Activated effector memory CD4-positive, alpha-beta T cell treated with Interleukin-2 at 50 U/mL for 16 hours (primary cell): ENCODE data around the gene FBXW5.

Source experiments
- DNase-seq: peaks from one replicate; pipeline ENCODE4 v3.0.0-alpha.2; 2020

FBXW5 gene

DNA sequence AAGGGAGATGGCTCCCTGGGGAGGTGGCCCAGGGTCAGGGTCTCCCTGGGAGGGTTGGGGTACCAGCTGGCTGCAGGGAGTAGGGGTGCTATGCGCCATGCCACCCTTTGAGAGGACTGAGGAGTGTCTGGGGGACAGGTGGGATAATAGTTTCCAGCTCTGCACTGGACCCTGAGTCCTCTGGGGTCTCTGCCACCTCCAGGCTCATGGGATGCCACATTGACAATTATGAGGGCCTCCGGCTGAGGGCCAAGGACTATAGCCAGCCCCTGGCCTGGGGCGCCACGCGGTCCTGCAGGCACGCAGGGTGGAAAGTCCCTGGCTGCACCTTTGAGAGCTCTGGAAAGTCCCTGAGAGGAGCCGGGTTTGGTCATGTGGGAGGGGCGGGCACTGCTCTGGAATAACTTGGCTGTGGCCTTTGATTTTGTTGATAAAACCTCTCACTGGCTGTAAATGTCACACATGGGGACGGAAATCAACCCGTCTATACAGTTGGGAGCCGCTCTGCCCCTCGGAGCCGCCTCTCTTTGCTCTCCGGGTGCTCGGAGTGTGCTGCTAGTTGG lies 42.2 kb downstream of the FBXW5 start:
- peak; percentile 65 for DNase-seq

DNA sequence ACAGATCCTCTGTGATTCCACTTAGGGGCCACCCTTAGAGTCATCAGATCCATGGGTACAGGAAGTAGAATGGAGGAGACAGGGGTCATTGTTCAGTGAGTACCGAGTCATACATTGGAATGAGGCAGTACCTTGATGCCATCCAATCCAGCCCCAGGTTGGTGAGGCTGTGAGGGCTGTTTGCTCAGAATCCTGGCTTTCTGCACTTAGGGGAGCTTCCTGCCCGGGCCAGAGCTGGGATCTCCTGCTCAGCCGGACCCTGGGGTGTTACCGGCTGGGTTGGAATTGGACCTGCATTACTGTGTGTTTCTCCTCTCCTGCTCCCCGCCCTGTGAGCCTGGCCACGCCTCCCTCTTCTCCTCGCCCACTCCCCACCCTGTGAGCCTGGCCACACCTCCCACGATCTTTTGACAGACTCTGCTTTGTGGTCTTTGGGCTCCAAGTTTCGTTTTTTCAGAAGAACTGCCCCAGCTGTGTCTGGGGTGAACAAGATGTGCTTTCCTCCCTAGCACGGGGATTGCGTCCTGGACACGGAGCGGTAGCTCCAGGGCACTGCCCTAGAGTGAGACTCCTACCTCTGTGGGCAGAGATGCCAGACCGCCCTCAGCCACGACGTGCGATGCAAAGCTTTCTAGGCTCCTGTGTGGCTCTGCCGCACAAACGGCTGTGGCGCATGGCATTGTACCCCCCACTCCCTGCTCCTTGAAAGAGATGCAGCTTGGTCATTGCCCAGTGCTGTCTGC lies 42.9 kb downstream of the FBXW5 start:
- peak; percentile 51 for DNase-seq

DNA sequence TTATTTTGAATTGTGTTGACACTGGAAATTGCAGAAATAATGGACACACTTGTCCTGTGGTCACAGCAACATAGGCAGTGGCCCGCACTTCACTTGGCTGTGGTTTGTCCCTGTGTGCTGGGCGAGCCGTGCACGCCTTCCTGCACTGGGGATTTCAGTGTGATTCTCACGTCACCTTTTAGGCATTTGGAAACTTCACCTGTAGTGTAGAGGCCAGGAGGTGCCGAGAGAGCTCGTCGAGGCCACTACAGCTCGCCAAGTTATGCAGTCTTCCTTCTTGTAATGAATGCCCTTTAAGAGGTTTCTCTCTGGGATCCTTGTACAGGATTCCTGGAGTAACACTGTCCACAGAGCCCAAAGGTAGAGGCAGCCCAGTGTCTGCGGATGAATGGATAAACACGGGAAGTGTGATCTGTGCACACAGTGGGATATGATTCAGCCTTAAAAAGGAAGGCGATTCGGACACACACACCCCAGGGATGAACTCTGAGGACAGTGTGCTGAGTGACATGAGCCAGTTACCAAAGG lies 43.5 kb downstream of the FBXW5 start:
- DNase-seq, result no peak

DNA sequence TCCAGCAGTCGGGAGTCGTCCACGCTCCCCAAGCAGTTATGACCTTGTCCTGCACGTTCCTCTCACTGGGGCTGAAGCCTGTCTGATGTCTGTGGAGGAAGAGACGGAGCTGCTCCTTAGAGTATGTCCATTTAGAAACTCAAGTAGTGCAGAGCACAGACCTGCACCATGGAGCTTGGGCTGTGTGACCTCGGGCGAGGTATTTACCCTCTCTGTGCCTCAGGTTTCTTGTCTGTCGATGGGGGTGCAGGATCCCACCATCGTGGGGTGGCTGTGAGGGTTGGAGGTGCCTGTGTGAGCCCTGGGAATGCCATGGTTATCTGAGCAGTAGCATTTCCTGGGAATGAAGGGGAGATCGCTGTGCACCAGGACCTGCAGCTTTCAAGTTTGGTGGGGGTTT lies 44.0 kb downstream of the FBXW5 start:
- DNase-seq, result no peak

DNA sequence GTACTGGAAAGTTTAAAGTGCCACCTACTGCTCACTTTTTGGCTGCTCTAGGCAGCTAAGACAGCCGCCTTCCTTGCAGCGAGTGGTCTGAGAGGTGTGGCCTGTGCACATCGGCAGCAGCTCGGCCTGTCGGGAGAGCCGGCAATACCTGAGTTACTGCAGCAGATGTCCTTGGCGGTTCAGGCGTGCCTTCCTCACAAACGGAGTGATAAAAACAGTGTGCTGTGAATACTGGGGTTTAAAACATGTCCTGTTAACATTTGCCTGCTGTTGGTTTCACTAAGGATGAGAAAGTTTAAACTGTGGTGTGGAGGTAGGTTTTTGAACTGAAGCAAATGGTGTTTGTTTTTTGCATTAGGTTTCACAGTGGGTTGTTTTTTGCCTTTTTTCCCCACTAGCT lies 45.3 kb downstream of the FBXW5 start:
- no peak for DNase-seq

DNA sequence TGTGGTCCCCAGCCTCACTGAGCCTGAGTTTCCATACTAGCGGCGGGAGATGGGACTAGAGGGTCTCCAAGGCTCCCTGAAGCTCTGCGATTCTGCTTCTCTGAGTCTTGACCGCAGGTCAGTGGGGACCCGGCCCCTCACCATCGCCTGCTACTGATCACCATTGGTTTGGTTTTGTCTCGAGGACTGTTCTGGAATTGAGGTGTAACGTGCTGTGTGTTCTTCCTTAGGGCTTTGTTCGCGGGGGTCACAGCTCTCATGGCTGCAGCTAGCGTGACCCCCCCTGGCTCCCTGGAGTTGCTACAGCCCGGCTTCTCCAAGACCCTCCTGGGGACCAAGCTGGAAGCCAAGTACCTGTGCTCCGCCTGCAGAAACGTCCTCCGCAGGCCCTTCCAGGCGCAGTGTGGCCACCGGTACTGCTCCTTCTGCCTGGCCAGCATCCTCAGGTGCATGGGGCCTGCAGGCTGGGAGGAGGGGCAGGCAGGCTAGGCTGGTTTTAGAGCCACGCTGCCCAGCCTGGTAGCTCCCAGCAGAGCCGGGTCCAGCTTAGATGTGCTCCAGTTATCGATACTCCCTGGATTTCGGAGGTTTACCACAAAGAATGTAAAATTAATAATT lies 45.9 kb downstream of the FBXW5 start:
- no peak for DNase-seq

DNA sequence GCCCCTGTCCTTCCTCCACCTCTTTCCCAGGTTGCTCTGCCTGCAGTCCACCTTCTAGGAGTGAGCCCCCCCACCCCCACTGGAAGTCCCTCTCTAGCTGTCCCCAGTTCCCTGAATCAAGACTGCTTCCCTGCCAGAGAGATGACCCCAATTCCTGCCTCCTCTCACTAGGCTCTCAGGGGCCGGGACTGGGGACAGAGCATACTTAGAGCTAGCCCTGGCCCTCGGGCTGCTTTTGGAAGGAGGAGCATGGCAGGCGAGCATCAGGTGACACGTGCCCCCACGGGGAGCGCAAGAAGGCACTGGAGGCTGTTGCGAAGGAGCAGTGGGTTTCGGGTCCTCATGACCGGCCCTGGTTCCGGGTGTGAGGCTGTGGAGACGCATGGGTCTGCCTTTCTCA lies 48.5 kb downstream of the FBXW5 start:
- DNase-seq, result no peak

DNA sequence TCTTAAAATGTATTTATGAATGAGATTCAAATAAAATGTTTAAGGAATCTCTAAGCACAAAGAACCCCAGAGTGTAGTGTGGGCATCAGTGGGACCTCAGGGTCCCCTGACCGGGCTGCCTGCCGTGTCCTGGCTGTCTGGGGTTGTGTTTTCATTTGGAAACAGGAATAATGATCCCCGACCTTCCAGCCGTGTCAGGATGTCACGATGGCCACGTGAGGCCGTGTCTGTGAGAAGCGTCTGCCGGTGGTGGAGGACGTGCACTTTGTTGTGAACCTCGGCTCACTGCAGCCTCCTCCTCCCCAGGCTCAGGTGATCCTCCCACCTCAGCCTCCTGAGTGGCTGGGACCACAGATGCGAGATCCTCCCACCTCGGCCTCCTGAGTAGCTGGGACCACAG lies 53.9 kb downstream of the FBXW5 start:
- no peak for DNase-seq
